Measurements from ENCODE around the gene FAM240B. TPM values are rescaled to one million over a fixed set of nuclear protein-coding genes. Genes with fewer than 3 reads are reported as not detected.

The FAM240B gene
- total RNA-seq, 1 donor, result not detected

GRCh38 chr9:38668791-38669466 is 51.0 kb downstream of the FAM240B start:
- H3K4me1 ChIP-seq (ENCODE audit: insufficient read depth, low read length), result peaks cover 4% of the 10 kb centered on the region
- no peaks in the 10 kb centered on the region for H3K27me3 ChIP-seq (ENCODE audit: insufficient read depth, low read length)
- no peaks in the 10 kb centered on the region for H3K9me3 ChIP-seq (ENCODE audit: low read depth, low read length)
- no peak overlapping the region for H3K4me3 ChIP-seq (ENCODE audit: low read length)

DNA sequence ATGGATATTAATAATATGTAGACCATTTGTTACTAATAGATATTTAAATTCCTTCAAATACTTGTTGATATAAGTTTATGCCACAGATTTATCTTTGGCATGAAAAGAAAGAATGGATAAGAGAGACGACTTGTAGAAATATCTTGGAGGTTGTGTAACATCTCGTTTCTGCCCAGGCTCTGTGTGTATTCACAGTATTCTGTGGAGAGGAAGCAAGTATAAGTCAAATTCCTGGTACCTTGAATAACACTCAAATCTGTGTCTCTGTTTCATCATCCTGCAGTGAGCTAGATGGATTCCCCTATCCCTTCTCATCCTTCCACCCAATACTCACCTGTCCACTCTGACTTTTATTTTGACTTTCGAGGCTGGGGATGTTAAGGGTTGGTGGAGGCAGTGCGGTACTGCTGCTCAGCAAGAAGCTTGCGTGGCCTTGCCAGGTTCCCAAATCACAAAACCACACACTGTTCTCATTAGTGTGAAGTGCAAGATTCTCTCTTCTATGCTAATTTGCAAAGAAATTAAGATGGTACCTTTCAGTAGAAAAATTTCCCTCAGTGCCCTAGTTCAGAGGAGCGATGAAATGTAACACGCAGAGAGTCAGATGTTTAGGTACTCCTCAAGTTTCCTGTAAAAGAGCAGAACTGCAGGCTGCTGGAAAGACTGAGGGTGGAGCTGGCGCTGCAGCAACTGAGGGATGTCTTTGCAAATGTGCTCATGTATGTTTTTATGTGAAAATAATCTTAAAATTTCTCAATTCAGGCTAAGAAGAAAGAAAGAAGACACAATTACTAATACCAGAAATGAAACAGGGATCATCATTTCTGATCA is 57.0 kb downstream of the FAM240B start:
- Histone ChIP-seq H3K27me3 (ENCODE audit: insufficient read depth, low read length) (no peaks in the 10 kb centered on the region), H3K9me3 (ENCODE audit: low read depth, low read length) (no peaks in the 10 kb centered on the region), H3K4me3 (ENCODE audit: low read length) (no peak overlapping the region), H3K4me1 (ENCODE audit: insufficient read depth, low read length) (no peaks in the 10 kb centered on the region)

DNA sequence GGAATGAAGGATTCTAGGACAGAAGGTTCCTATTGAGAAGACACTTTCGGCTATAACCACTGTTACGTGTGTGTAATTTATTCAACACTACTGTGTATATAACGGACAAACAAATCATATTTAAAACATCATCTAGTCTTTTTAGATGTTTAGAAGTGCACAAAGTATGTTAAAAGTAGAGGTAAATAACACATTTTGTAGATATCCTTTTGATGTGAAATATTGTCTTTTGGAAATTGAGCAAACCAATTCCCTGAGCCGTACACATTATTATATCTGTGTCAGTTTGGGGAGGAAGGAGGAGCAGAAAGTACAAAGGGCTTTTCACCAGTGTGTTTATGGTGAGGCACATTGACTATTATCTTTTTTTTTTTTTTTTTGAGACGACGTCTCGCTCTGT is 60.4 kb downstream of the FAM240B start:
- no peaks in the 10 kb centered on the region for H3K4me1 ChIP-seq (ENCODE audit: insufficient read depth, low read length)
- H3K9me3 ChIP-seq (ENCODE audit: low read depth, low read length), result no peaks in the 10 kb centered on the region

DNA sequence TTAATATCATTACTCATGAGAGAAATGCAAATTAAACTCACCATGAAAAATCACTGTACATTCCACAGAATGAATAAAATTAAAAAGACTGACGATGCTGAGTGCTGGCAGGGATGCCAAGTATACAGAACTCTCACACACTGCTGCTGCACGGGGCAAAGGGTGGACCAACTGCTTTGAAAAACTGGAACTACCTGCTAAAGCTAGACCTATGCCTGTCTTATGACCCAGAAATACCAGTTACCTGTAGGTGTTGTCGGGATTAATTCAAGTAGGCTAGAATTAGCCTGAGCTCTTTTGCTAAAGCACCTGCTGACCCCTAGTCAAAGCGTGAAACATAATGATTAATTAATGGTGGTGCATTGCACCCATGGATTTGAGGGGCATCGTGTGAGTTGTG is 63.0 kb downstream of the FAM240B start:
- Histone ChIP-seq H3K4me1 (ENCODE audit: insufficient read depth, low read length) (no peaks in the 10 kb centered on the region), H3K27me3 (ENCODE audit: insufficient read depth, low read length) (peaks cover 8% of the 10 kb centered on the region), H3K9me3 (ENCODE audit: low read depth, low read length) (no peaks in the 10 kb centered on the region), H3K4me3 (ENCODE audit: low read length) (no peak overlapping the region)

More for the DNA sequence above, 60.4 kb downstream of the FAM240B start:
- Histone ChIP-seq H3K4me3 (ENCODE audit: low read length) (no peak overlapping the region), H3K27me3 (ENCODE audit: insufficient read depth, low read length) (peaks cover 8% of the 10 kb centered on the region)

DNA sequence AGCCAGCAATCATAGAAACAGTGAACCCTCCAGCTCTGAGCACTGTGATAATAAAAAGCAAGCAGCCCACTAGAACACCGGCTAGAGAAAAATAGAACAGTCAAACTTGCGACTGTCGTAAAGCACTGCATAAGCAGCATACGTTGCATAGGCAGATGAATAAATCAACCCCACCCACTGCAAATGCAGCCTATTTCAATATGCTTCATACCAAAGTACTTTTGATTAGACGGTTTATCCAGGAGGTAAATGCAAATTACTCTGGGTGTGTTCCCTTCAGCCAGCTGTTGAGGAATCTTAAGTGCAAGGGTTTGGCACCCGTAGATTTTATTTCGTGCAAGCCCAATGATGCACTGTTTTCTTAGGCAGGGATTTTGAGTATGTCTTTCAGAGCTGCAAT is 67.4 kb downstream of the FAM240B start:
- Histone ChIP-seq H3K4me1 (ENCODE audit: insufficient read depth, low read length) (no peaks in the 10 kb centered on the region), H3K4me3 (ENCODE audit: low read length) (no peak overlapping the region), H3K27me3 (ENCODE audit: insufficient read depth, low read length) (peaks cover 3% of the 10 kb centered on the region), H3K9me3 (ENCODE audit: low read depth, low read length) (no peaks in the 10 kb centered on the region)

- no peaks in the 10 kb centered on the region for H3K4me1 ChIP-seq (ENCODE audit: insufficient read depth, low read length)
- no peak overlapping the region for H3K4me3 ChIP-seq (ENCODE audit: low read length)
- no peaks in the 10 kb centered on the region for H3K27me3 ChIP-seq (ENCODE audit: insufficient read depth, low read length)
- H3K9me3 ChIP-seq (ENCODE audit: low read depth, low read length), result no peaks in the 10 kb centered on the region
Measured at GRCh38 chr9:38652044-38652443, 67.9 kb downstream of the FAM240B start.

DNA sequence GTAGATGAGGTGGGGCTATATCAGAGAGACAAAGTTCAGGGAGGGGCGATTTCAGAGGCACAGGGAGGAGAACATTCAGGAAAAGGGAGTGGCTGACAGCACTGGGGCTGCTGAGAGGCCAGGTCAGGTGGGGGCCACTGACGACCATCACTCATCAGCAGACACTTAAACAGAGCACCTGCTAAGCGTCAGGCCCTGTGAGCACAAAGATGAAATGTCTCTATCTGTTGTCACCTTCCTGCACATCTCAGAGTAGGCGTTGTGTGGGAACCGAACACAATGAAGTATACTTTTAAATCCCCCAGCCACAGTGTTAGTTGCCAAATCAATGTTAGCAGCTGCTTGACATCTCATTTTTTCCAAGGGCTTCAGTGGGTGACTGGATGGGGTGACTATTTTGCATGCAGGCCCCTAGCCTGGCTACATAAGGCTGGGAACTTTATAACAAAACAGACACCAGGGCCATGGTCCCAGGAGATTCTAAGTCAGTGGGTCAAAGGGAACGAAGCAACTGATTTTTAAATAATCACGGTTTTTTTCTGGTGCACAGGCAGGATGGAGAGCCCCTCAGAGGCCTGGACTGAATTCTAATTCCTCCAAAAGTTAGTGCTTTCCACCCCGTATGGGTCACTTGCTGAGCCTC is 68.4 kb downstream of the FAM240B start:
- Histone ChIP-seq H3K4me1 (ENCODE audit: insufficient read depth, low read length) (no peaks in the 10 kb centered on the region), H3K27me3 (ENCODE audit: insufficient read depth, low read length) (no peaks in the 10 kb centered on the region), H3K4me3 (ENCODE audit: low read length) (no peak overlapping the region), H3K9me3 (ENCODE audit: low read depth, low read length) (no peaks in the 10 kb centered on the region)

- Histone ChIP-seq H3K4me3 (ENCODE audit: low read length) (no peak overlapping the region), H3K9me3 (ENCODE audit: low read depth, low read length) (no peaks in the 10 kb centered on the region), H3K27me3 (ENCODE audit: insufficient read depth, low read length) (no peaks in the 10 kb centered on the region), H3K4me1 (ENCODE audit: insufficient read depth, low read length) (no peaks in the 10 kb centered on the region)
Measured at GRCh38 chr9:38650564-38650963, 69.4 kb downstream of the FAM240B start.

DNA sequence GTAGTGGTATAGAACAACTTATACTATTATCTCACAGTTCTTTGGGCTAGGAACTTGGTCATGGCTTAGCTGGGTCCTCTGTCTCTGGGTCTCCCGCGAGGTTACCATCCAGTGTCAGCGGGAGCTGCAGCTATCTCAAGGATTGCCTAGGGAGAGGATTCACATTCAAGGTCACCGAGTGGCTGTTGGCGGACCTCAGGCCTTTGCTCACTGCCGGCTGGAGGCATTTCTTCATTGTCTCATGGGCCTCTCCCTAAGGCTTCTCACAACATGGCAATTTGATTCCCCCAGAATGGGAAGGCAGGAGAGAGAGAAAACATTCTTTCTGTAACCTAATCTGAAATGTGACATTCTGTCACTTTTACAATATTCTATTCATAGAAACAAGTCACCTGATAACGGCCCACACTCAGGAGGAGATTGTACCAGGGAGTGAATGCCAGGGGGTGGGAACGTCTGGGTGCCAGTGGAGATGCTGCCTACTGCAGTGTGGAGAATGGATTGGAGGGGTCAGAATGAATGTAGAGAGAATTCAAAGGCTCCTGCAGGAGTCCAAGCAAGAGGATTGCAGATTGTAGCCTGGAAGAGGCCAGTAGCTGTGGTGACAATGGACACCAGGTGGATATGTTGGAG is 70.1 kb downstream of the FAM240B start:
- no peaks in the 10 kb centered on the region for H3K27me3 ChIP-seq (ENCODE audit: insufficient read depth, low read length)
- H3K9me3 ChIP-seq (ENCODE audit: low read depth, low read length), result no peaks in the 10 kb centered on the region
- H3K4me3 ChIP-seq (ENCODE audit: low read length), result no peak overlapping the region
- H3K4me1 ChIP-seq (ENCODE audit: insufficient read depth, low read length), result no peaks in the 10 kb centered on the region

DNA sequence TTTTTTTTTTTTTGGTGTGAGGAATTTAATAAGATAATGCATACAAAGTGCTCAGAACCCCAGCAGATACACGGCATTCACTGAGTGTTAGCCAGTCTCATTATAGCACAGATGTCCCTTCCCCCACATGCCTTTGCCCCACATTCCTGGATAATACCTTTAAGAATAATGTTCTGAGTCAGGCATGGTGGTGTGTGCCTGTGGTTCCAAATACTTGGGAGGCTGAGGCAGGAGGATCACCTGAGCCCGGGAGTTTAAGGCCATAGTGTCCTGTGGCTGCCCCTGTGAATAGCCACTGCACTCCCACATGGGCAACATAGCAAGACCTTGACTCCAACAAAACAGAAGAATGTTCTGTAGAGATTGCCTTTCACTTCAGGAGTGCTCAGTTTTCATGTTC is 75.3 kb downstream of the FAM240B start:
- H3K4me1 ChIP-seq (ENCODE audit: insufficient read depth, low read length), result no peaks in the 10 kb centered on the region
- H3K4me3 ChIP-seq (ENCODE audit: low read length), result no peak overlapping the region
- no peaks in the 10 kb centered on the region for H3K27me3 ChIP-seq (ENCODE audit: insufficient read depth, low read length)
- H3K9me3 ChIP-seq (ENCODE audit: low read depth, low read length), result no peaks in the 10 kb centered on the region

Other genes with a start within 250 kb of the FAM240B start
- gene ANKRD18A, start 99.5 kb downstream of the FAM240B start, total RNA-seq, result 2.0 TPM